Lower leg skin (tissue), 4 donors: ENCODE data around the gene SLC35G6. TPM values are rescaled to one million over a fixed set of nuclear protein-coding genes. Genes with fewer than 3 reads are reported as not detected.

Experiments used
- DNase-seq, 2 donors: peaks; one replicate each; pipeline ENCODE4 v3.0.0-alpha.2; 2019; ENCODE audit warnings: low spot score in 2 of 2
- H3K4me3 ChIP-seq: fragments of 200-600 bp; sonication (generic); 2 replicates; pipeline ENCODE4 v1.5.1; 2017; ENCODE audit warnings: mild to moderate bottlenecking, low read depth; ENCODE audit not compliant: poor library complexity, severe bottlenecking
- POLR2A ChIP-seq, 2 donors: fragments of 450-650 bp; IDR thresholded peaks; one replicate each; pipeline ENCODE4 v1.6.1; 2016 to 2017; ENCODE audit warnings: antibody characterized with exemption in 2 of 2, mild to moderate bottlenecking in 1 of 2, moderate library complexity in 1 of 2
- WGBS, 2 donors: methylation state at CpG; one replicate each; pipeline ENCODE4 v1.1.5; 2018; 5-methylcytosine and 5-hydroxymethylcytosine counted together
- intact Hi-C: fragments of 100-400 bp; cut with DNase I; formaldehyde crosslinking; loops from one replicate; pipeline ENCODE4 v1.15.0; 2023; ENCODE audit warnings: low total_unique reads
- total RNA-seq, 4 donors: library from RNA; depleted of rRNA; stranded (reverse); fragments of >200 nt; gene quantifications; one replicate each; pipeline ENCODE4 v1.1.0, GENCODE V29; 2016
- TF ChIP-seq, protein P1 (sequence below), 3 donors: fragments of 450-650 bp; IDR thresholded peaks; one replicate each; pipeline ENCODE4 v1.5.1; 2016; ENCODE audit warnings: antibody characterized with exemption in 3 of 3, mild to moderate bottlenecking in 3 of 3, moderate library complexity in 2 of 3

The SLC35G6 gene
- total RNA-seq, 4 donors from 2014 or later = not detected

DNA sequence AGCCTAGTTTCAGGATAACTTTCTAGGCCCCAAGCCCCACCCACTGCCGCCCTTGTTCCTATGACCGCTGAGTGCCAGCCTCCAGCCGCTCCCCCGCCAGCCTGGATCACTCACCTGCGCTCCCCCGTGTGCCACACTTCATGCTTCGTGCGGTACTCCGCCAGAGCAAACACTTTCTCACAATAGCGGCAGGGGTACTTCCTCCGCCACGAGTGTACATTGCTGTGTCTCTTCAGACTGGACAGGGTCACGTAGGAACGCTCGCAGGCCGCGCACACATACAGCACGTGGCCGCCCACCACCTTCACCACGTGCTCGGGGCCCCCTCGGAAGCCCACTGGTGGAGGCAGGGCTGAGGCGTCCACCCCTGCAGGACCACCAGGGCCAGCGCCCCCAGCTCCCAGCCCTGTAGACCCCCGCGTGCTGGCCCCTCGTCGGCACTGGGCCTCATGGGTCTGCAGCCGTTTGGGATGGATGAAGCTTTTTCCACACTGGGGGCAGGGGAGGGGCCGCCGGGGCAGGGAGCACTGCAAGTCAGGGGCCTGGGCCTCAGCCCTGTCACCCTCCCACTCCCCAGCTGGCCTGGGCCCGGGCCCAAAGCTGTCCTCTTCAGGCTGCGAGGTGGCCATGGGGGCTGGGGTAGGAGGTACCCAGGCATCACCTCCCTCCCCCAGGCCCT, 15.5 kb upstream of the SLC35G6 start:
- 89 to 94% methylated on average over 28 to 33 of the region's 33 CpGs for WGBS, 2 donors
- H3K4me3 ChIP-seq = no peak overlapping the region
- no peak for TF ChIP-seq POLR2A (IDR thresholded peaks at IDR 0.05)
- TF ChIP-seq, protein P1, sequence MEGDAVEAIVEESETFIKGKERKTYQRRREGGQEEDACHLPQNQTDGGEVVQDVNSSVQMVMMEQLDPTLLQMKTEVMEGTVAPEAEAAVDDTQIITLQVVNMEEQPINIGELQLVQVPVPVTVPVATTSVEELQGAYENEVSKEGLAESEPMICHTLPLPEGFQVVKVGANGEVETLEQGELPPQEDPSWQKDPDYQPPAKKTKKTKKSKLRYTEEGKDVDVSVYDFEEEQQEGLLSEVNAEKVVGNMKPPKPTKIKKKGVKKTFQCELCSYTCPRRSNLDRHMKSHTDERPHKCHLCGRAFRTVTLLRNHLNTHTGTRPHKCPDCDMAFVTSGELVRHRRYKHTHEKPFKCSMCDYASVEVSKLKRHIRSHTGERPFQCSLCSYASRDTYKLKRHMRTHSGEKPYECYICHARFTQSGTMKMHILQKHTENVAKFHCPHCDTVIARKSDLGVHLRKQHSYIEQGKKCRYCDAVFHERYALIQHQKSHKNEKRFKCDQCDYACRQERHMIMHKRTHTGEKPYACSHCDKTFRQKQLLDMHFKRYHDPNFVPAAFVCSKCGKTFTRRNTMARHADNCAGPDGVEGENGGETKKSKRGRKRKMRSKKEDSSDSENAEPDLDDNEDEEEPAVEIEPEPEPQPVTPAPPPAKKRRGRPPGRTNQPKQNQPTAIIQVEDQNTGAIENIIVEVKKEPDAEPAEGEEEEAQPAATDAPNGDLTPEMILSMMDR (IDR thresholded peaks at IDR 0.05) = no peak
- DNase-seq = no peak
- intact Hi-C loops = no loop called here

DNA sequence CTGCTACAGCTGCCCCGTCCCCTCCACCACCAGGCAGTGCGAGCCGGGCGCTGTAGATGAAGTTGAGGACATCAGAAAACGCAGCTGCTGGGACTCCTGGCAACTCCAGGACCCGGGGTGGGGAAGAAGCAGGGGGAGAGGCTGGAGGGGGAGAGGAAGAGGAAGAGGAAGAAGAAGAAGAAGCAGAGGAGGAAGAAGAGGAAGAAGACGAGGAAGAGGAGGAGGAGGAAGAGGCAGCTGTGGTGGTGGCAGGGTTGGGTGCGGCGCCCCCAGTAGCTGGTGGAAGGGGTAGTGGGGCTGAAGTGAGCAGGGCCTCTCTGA, 15.0 kb upstream of the SLC35G6 start:
- WGBS, 2 donors = 88 to 90% methylated on average over 9 of the region's 9 CpGs
- no peak for TF ChIP-seq POLR2A (IDR thresholded peaks at IDR 0.05)
- TF ChIP-seq, protein P1 (IDR thresholded peaks at IDR 0.05) = no peak
- intact Hi-C loops = no loop called here
- H3K4me3 ChIP-seq = no peak overlapping the region
- DNase-seq = no peak

DNA sequence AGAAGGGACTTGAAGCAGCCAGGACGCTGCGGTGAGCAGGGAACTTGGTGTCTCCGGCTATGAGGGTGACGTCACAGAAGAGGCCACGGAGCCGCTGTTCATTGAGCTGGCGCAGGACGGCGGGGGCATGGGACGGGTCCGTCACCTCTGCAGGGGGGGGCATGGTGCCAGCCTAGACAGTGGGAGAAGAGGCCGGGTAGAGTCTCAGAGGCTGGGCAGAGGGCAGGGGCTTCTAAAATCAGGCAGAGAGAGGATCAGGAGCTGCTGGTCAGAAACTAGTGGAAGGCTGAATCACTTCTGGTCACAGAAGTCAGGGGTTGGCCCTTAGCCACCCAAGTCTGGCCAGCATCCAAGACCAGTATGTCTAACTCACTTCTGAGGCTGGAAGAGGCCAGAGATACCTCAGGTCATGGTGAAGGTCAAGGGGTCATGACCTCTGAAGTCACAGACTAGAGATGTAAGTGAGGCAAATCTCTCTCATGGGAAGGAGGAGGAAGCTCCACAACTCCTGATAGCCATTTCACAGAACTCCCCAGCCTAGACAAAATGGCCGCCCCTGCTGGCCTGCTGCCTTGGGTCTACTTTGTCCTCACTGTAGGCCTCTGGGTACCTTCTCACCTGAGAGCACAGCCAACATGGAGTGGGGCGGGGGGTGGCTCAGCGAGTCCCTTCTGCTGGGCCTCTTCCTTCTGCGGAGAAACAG, 14.5 kb upstream of the SLC35G6 start:
- TF ChIP-seq, protein P1 (IDR thresholded peaks at IDR 0.05) = no peak
- no peak for TF ChIP-seq POLR2A (IDR thresholded peaks at IDR 0.05)
- no peak overlapping the region for H3K4me3 ChIP-seq
- 68 to 79% methylated on average over 16 of the region's 16 CpGs for WGBS, 2 donors
- intact Hi-C loops = no loop called here
- DNase-seq = no peak

DNA sequence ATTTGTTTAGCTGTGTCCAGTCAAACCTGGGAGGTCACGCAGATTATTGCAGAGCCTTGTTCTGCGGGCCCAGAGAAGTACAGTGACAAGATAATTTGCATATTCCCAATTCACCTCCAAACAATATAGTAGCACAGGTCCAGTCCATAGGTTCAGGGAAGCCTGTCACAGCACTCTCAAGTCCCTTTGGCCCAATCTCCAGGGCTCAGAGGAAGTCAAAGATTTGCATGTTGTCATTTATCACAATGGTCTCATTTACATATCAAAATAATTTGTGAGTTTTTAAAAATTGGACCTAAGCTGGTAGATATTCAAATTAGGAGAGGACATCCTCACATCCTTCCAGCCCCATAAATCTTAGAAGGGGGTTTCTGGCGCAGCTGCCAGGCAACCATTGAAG, 13.7 kb upstream of the SLC35G6 start:
- WGBS, 2 donors = 93 to 96% methylated on average over 3 of the region's 3 CpGs
- intact Hi-C loops = no loop called here
- H3K4me3 ChIP-seq = no peak overlapping the region
- no peak for TF ChIP-seq POLR2A (IDR thresholded peaks at IDR 0.05)
- TF ChIP-seq, protein P1 (IDR thresholded peaks at IDR 0.05) = no peak
- DNase-seq = no peak

DNA sequence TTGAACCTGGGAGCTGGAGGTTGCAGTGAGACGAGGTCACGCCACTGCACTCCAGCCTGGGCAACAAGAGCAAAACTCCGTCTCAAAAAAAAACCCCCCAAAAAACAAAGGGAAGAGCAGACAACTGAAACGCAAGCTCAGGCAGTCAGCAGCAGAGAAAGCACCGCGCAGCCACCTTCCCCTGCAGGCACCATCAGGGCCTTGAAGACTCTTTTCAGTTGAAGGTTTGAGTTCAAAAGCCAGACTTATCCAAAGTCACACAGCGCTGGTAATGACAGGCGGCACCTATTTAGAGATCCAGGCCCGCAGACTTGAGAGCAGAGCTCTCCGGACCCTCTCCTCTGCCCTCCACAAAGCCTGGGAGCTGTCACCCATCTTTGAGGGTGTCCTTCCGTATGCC, 13.0 kb upstream of the SLC35G6 start:
- no peak for DNase-seq
- intact Hi-C loops = no loop called here
- WGBS, 2 donors = 92 to 95% methylated on average over 11 of the region's 11 CpGs

More for the DNA sequence above, 13.0 kb upstream of the SLC35G6 start:
- H3K4me3 ChIP-seq = no peak overlapping the region
- no peak for TF ChIP-seq POLR2A (IDR thresholded peaks at IDR 0.05)
- TF ChIP-seq, protein P1 (IDR thresholded peaks at IDR 0.05) = no peak
